Measurements from ENCODE around the gene OR2T35.

The OR2T35 gene

GRCh38 chr1:248597589-248597988, 47.5 kb downstream of the OR2T35 start, which contains the start of gene OR2T10:
OR2T10 (minus strand) TSS chr1:248597700; CDS start chr1:248593768, 3,932 bp downstream.
- Histone ChIP-seq H3K4me3 (ENCODE audit: low read depth, low read length) (no peak within 1 kb of the TSS), H3K9me3 (ENCODE audit: control insufficient read depth, insufficient read depth, low read depth, low read length) (no peaks in the 10 kb centered on the region)
- CTCF ChIA-PET: no interaction called here

More at GRCh38 chr1:248597589-248597988, 47.5 kb downstream of the OR2T35 start, which contains the start of gene OR2T10:
- H3K4me1 ChIP-seq (ENCODE audit: control insufficient read depth, insufficient read depth, low read length): no peaks in the 10 kb centered on the region
- H3K27ac ChIP-seq (ENCODE audit: extremely low read depth, low read depth, low read length): no peak within 1 kb of the TSS
- TF ChIP-seq ZNF391 (tag by site-specific recombination; IDR thresholded peaks at IDR 0.05; ENCODE audit: borderline replicate concordance, low read depth) (no peak), ZNF214 (tag by site-specific recombination; IDR thresholded peaks at IDR 0.05; ENCODE audit: borderline replicate concordance) (no peak), ZNF580 (tag by site-specific recombination; IDR thresholded peaks at IDR 0.05) (no peak), ZNF704 (tag by site-specific recombination; IDR thresholded peaks at IDR 0.05) (no peak), ZNF280C (tag by site-specific recombination; IDR thresholded peaks at IDR 0.05) (no peak), ZNF175 (tag by site-specific recombination; IDR thresholded peaks at IDR 0.05) (no peak), ZNF112 (tag by site-specific recombination; IDR thresholded peaks at IDR 0.05) (no peak), ZNF785 (tag by site-specific recombination; IDR thresholded peaks at IDR 0.05) (no peak), ZNF530 (tag by site-specific recombination; IDR thresholded peaks at IDR 0.05; ENCODE audit: low read depth) (no peak), ZNF571 (tag by site-specific recombination; IDR thresholded peaks at IDR 0.05) (no peak), ZSCAN18 (tag by site-specific recombination; IDR thresholded peaks at IDR 0.05) (no peak), REST (tag by site-specific recombination; IDR thresholded peaks at IDR 0.05) (no peak), SP2 (tag by site-specific recombination; IDR thresholded peaks at IDR 0.05) (no peak)
- H3K36me3 ChIP-seq (ENCODE audit: control insufficient read depth in 2 of 2, insufficient read depth in 1 of 2, low read length in 2 of 2): no peaks in the 10 kb centered on the region
- POLR2A ChIA-PET: no interaction called here

Data from HEK293 (cell line).